ENCODE measurements around the gene VKORC1L1.
"Not testable (repeated sequence)": the region's sequence is repeated elsewhere in the genome, so short reads cannot be mapped to it uniquely, and the experiment has no call there.

GRCh38 chr7:65879292-65880153 is 6.6 kb downstream of the VKORC1L1 start:
- TF ChIP-seq FOXM1 (IDR thresholded peaks at IDR 0.05; ENCODE audit: borderline replicate concordance); TARDBP (IDR thresholded peaks at IDR 0.05); SUZ12 (IDR thresholded peaks at IDR 0.05); SP1 (IDR thresholded peaks at IDR 0.05); ELF4 (IDR thresholded peaks at IDR 0.05); PKNOX1 (IDR thresholded peaks at IDR 0.05); CTBP1 (IDR thresholded peaks at IDR 0.05; ENCODE audit: borderline replicate concordance); L3MBTL2 (conservative IDR thresholded peaks at IDR 0.05); ARNT (IDR thresholded peaks at IDR 0.05); NFRKB (IDR thresholded peaks at IDR 0.05); HDGF (IDR thresholded peaks at IDR 0.05; ENCODE audit: borderline replicate concordance); FOXA1 (IDR thresholded peaks at IDR 0.05): not testable (repeated sequence)

Data from HEK293T (cell line).